ENCODE measurements around the gene LYPD3. TPM values are rescaled to one million over a fixed set of nuclear protein-coding genes. Genes with fewer than 3 reads are reported as not detected.

Gene LYPD3
- polyA plus RNA-seq, 1 donor (not counting 4 experiments of a cell fraction or from before 2014, with no cell fraction given) = 163 TPM

DNA sequence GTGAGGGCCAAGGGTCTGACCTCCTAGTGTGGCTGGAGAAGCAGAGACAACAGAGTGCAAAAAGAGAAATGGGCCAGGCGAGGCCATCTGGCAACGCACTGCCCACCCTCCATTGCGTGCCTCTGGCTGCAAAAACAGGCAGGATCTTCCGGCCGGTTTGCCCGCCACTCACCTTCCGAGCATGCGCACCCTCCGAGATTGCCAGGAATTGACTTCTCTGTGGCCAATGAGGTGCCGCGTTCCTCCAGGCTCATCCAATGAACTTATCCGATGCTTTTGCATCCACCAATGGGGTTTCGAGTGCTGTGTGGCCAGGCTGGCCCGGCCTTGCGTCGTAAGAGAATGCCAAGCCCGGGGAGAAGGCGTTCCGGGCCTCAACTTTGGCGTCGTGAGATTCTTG lies 50.9 kb downstream of the LYPD3 start, which contains the start of gene TEX101:
TSS of gene TEX101 (plus strand) at position 337 of the 400 bp plus-strand sequence. CDS start 1,030 bp downstream, outside the sequence.
- Histone ChIP-seq H3K79me2 (ENCODE audit: control insufficient read depth, insufficient read depth, low read length) (no peaks in the 10 kb centered on the region), H3K9ac (ENCODE audit: control insufficient read depth, extremely low read depth, insufficient read depth, low read length) (no peak within 1 kb of the TSS), H3K4me1 (ENCODE audit: control insufficient read depth, extremely low read depth, insufficient read depth, low read length) (no peaks in the 10 kb centered on the region), H3K27ac (ENCODE audit: control insufficient read depth, insufficient read depth, low read length) (no peak within 1 kb of the TSS), H3K4me2 (ENCODE audit: control insufficient read depth, extremely low read depth, insufficient read depth, low read depth, low read length) (no peak within 1 kb of the TSS), H3K4me3 (ENCODE audit: control insufficient read depth in 2 of 3, extremely low read depth in 1 of 3, insufficient read depth in 2 of 3, low read depth in 1 of 3, low read length in 3 of 3) (no peak within 1 kb of the TSS), H3K9me3 (ENCODE audit: control insufficient read depth, low read depth, low read length) (no peaks in the 10 kb centered on the region), H3K9me1 (ENCODE audit: control insufficient read depth, extremely low read depth, insufficient read depth, low read length) (no peaks in the 10 kb centered on the region), H4K20me1 (ENCODE audit: control insufficient read depth, extremely low read depth, insufficient read depth, low read length) (no peaks in the 10 kb centered on the region), H3K36me3 (ENCODE audit: control insufficient read depth in 2 of 2, extremely low read depth in 1 of 2, insufficient read depth in 2 of 2, low read length in 2 of 2) (no peaks in the 10 kb centered on the region), H3K27me3 (ENCODE audit: control insufficient read depth, extremely low read depth, insufficient read depth, low read length) (no peaks in the 10 kb centered on the region), H2AFZ (ENCODE audit: control insufficient read depth, low read length) (no peak within 1 kb of the TSS)
- dilution Hi-C loops (cut with MboI; ENCODE audit: extremely low pct_ligation_motif_present, low sequenced_read_pairs) = no loop called here
- DNase-seq (ENCODE audit: low read depth, low spot score) (no peak), FAIRE-seq (no peak)
- TF ChIP-seq EZH2 (IDR thresholded peaks at IDR 0.05; ENCODE audit: low read length) = no peak
- TF ChIP-seq, protein P1, sequence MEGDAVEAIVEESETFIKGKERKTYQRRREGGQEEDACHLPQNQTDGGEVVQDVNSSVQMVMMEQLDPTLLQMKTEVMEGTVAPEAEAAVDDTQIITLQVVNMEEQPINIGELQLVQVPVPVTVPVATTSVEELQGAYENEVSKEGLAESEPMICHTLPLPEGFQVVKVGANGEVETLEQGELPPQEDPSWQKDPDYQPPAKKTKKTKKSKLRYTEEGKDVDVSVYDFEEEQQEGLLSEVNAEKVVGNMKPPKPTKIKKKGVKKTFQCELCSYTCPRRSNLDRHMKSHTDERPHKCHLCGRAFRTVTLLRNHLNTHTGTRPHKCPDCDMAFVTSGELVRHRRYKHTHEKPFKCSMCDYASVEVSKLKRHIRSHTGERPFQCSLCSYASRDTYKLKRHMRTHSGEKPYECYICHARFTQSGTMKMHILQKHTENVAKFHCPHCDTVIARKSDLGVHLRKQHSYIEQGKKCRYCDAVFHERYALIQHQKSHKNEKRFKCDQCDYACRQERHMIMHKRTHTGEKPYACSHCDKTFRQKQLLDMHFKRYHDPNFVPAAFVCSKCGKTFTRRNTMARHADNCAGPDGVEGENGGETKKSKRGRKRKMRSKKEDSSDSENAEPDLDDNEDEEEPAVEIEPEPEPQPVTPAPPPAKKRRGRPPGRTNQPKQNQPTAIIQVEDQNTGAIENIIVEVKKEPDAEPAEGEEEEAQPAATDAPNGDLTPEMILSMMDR (optimal IDR thresholded peaks at IDR 0.05 in 1 of 3, IDR thresholded peaks at IDR 0.05 in 1 of 3, conservative IDR thresholded peaks at IDR 0.05 in 1 of 3; ENCODE audit: extremely low read depth in 1 of 3, insufficient read depth in 2 of 3, low read length in 3 of 3) = no peak

DNA sequence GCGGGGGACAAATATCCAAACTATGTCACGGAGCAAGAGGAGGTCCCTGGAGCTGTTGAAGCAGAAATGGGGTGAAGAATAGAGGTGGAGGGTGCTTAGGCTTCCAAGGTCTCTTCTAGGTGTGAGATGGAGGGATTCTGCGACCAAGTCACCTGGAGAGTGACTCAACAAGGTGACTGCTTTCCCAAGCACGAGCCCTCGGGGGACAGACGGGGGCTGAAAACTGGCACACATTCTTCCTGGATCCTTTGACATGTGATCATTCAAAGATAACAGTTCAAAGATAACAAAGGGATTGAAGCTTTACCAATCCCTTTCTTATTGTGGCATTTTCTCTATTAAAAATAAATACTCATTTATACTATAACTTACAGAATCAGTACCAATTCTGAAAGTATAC lies 53.0 kb downstream of the LYPD3 start:
- dilution Hi-C loops (cut with MboI; ENCODE audit: extremely low pct_ligation_motif_present, low sequenced_read_pairs) = no loop called here
- DNase-seq (ENCODE audit: low read depth, low spot score) = no peak
- no peak for FAIRE-seq

More for the DNA sequence above, 53.0 kb downstream of the LYPD3 start:
- Histone ChIP-seq H3K9ac (ENCODE audit: control insufficient read depth, extremely low read depth, insufficient read depth, low read length) (no peak overlapping the region), H3K27me3 (ENCODE audit: control insufficient read depth, extremely low read depth, insufficient read depth, low read length) (no peaks in the 10 kb centered on the region), H2AFZ (ENCODE audit: control insufficient read depth, low read length) (no peak overlapping the region), H3K4me2 (ENCODE audit: control insufficient read depth, extremely low read depth, insufficient read depth, low read depth, low read length) (no peak overlapping the region), H3K36me3 (ENCODE audit: control insufficient read depth in 2 of 2, extremely low read depth in 1 of 2, insufficient read depth in 2 of 2, low read length in 2 of 2) (no peaks in the 10 kb centered on the region), H3K27ac (ENCODE audit: control insufficient read depth, insufficient read depth, low read length) (no peak overlapping the region), H3K9me3 (ENCODE audit: control insufficient read depth, low read depth, low read length) (no peaks in the 10 kb centered on the region), H3K79me2 (ENCODE audit: control insufficient read depth, insufficient read depth, low read length) (no peaks in the 10 kb centered on the region), H3K4me3 (ENCODE audit: control insufficient read depth in 2 of 3, extremely low read depth in 1 of 3, insufficient read depth in 2 of 3, low read depth in 1 of 3, low read length in 3 of 3) (no peak overlapping the region), H3K4me1 (ENCODE audit: control insufficient read depth, extremely low read depth, insufficient read depth, low read length) (no peaks in the 10 kb centered on the region), H3K9me1 (ENCODE audit: control insufficient read depth, extremely low read depth, insufficient read depth, low read length) (no peaks in the 10 kb centered on the region), H4K20me1 (ENCODE audit: control insufficient read depth, extremely low read depth, insufficient read depth, low read length) (no peaks in the 10 kb centered on the region)
- TF ChIP-seq, protein P1 (optimal IDR thresholded peaks at IDR 0.05 in 1 of 3, IDR thresholded peaks at IDR 0.05 in 1 of 3, conservative IDR thresholded peaks at IDR 0.05 in 1 of 3; ENCODE audit: extremely low read depth in 1 of 3, insufficient read depth in 2 of 3, low read length in 3 of 3) = no peak
- no peak for TF ChIP-seq EZH2 (IDR thresholded peaks at IDR 0.05; ENCODE audit: low read length)

Other genes starting within 250 kb of the LYPD3 start
- gene PSG9, start 196.1 kb downstream of the LYPD3 start, polyA plus RNA-seq = 0.10 to 0.22 TPM (median 0.14 TPM) in 3 replicates
- gene CD177, start 111.9 kb downstream of the LYPD3 start, polyA plus RNA-seq = 1.1 to 1.7 TPM (median 1.2 TPM) in 3 replicates
- gene TEX101, start 50.7 kb downstream of the LYPD3 start, polyA plus RNA-seq = 0.18 TPM in 1 of 3 replicates, not detected in the others
- gene PHLDB3, start 39.1 kb upstream of the LYPD3 start, polyA plus RNA-seq = 6.1 to 9.8 TPM (median 6.7 TPM) in 3 replicates
- 234 to 301 TPM (median 245 TPM) in 3 replicates for gene ETHE1, start 61.6 kb upstream of the LYPD3 start, polyA plus RNA-seq
- 0.05 to 0.22 TPM (median 0.06 TPM) in 3 replicates for gene ZNF575, start 67.6 kb upstream of the LYPD3 start, polyA plus RNA-seq
- 16.3 to 17.5 TPM (median 16.8 TPM) in 3 replicates for gene XRCC1, start 109.9 kb upstream of the LYPD3 start, polyA plus RNA-seq
- 14.5 to 19.2 TPM (median 16.0 TPM) in 3 replicates for gene PINLYP, start 110.2 kb upstream of the LYPD3 start, polyA plus RNA-seq
- 12.9 to 18.0 TPM (median 13.3 TPM) in 3 replicates for gene IRGQ, start 130.5 kb upstream of the LYPD3 start, polyA plus RNA-seq
- 6.4 to 10.6 TPM (median 8.3 TPM) in 3 replicates for gene ZNF576, start 131.0 kb upstream of the LYPD3 start, polyA plus RNA-seq
- gene SRRM5, start 146.5 kb upstream of the LYPD3 start, polyA plus RNA-seq = 0.02 to 0.03 TPM (median 0.03 TPM) in 3 replicates
- gene ZNF428, start 154.0 kb upstream of the LYPD3 start, polyA plus RNA-seq = 13.9 to 15.8 TPM (median 15.0 TPM) in 3 replicates
- 3.0 to 4.4 TPM (median 4.3 TPM) in 3 replicates for gene CADM4, start 174.2 kb upstream of the LYPD3 start, polyA plus RNA-seq
- gene PLAUR, start 204.6 kb upstream of the LYPD3 start, polyA plus RNA-seq = 50.8 to 64.3 TPM (median 56.2 TPM) in 3 replicates

Data from keratinocyte (primary cell).